Loucy (cell line): Measurements from ENCODE around the gene DGUOK.

Experiments used
- CTCF ChIP-seq: fragments of 200-600 bp; sonication (generic); conservative IDR thresholded peaks from 2 replicates; pipeline ENCODE4 v1.5.1; 2014; ENCODE audit warnings: mild to moderate bottlenecking, antibody characterized with exemption, low read length
- EZH2phosphoT487 ChIP-seq: fragments of 200-600 bp; IDR thresholded peaks from 2 replicates; pipeline ENCODE4 v1.6.1; 2018; ENCODE audit warnings: antibody characterized with exemption, mild to moderate bottlenecking, moderate library complexity, borderline replicate concordance

GRCh38 chr2:73986085-73986681, 59.5 kb downstream of the DGUOK start:
- TF ChIP-seq CTCF (no peak), EZH2phosphoT487 (no peak)
